HG03460 (cell line): Measurements from ENCODE around the gene SH2D3C.
"Not testable (repeated sequence)": the region's sequence is repeated elsewhere in the genome, so short reads cannot be mapped to it uniquely, and the experiment has no call there.

Source experiments
- ATAC-seq: cut with Tn5 transposase; IDR thresholded peaks from one replicate; pipeline ENCODE4 v1.9.1; 2021; ENCODE audit not compliant: unreplicated experiment

Gene SH2D3C

DNA sequence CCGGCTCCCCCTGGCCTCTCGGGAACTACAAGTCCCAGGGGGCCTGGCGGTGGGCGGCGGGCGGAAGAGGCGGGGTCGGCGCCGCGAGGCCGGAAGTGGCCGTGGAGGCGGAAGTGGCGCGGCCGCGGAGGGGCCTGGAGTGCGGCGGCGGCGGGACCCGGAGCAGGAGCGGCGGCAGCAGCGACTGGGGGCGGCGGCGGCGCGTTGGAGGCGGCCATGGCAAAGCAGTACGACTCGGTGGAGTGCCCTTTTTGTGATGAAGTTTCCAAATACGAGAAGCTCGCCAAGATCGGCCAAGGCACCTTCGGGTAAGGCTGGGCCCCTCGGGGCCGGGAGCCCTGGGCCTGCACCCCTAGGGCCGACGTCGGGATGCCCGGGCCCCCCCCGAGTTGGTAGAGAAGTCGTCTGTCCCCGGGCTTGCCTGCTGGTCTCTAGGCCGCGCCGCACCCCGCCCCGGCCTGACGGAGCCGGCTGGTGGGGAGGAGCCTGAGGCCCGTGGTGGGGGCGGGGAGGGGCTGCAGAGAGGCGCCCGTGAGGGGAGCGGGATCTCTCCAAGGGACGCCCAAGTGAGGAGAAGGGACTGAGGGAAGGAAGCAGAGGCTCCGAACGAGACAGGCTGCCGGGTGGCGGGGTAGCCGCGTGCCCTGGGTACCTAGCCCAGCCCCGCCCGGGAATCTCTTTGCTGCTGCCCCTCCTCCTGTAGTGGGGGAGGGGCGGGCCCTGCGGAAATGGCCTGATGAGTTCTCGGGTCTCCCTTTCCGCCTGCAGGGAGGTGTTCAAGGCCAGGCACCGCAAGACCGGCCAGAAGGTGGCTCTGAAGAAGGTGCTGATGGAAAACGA is 7.7 kb upstream of the SH2D3C start, which contains the start of gene CDK9:
Gene CDK9 (plus strand): TSS at position 102 of the 840 bp plus-strand sequence. CDS start 115 bp downstream, at position 217.
- peak; percentile 68 for ATAC-seq

DNA sequence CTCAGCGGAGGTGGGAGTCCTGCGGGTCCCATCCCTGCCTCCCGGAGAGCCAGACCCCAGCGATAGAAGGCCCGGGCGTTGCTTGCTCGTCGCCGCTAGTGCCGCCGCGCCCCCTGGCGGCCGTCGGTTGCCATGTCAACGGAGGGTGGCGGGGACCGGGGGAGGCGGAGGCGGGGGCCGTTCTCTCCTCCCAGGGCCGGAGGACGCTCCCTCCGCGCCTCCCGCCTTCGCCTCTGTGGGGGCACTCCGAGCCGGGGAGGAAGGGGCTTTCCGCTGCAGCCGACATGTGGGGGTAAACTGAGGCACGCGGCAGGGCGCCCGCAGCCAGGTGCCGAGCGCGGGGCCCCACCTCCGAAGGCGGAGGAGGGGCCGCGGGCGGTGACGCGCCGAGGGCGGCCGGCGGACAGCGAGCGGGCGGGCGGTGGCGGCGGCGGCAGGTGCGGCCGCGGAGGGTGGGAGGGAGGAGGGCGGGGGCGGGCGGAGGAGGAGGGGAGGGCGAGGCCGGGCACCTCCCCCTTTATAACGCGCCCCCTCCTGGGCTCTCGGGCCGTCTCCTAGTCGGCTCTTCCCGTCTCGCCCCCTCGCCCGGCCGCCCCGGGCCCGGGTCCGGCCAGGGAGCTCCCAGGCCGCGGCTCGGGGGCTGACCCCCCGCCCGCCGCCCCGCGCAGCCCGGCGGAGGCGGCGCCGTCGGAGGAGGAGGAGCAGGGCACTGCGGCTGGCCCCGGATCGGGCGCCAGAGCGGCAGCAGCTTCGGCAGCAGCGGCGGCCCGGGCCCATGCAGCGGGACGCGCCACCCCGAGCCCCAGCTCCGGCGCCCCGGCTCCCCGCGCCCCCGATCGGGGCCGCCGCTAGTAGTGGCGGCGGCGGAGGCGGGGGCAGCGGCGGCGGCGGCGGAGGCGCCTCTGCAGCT is 6.8 kb upstream of the SH2D3C start:
- peak; percentile 43 for ATAC-seq

DNA sequence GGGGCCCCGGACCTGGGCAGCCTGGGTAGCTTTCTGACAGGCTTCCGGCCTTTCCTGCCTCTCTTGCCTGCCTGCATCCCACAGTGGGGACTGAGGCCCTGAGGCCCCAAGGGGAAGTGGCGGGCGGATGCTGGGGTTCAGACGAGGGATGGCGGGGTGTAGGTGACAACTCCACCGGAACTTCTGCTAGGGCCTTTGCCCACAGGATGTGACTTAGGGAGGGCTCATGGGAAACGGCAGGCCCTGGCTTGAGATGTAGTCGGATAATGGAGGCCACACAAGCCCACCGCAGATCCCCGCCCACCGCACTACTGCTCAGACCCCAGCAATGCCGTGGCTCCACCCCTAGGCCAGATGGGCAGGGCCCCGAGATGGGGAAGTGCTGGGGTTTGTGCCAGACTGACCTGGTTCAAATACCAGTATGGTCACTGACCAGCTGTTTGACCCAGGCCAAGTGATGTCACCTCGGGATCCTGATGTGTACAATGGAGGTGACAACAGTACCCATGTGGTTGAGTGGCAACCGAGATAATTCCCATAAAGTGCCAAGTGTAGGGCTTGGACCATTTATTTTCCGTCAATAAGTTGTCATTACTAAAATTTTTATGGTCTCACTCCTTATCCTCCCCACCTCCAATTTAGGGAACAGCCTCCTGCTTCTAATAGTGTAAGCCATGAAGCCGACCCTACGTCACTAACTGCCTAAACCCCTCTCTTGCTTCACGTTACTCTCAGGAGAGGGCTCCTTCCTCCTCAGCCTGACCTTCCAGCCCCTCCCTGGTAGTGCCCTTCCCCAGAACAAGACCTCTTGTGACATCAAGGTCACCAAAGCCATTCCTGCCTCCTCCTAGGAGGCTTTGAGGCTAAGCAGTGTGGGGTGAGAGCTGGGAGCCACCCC is 4.9 kb upstream of the SH2D3C start:
- no peak for ATAC-seq

DNA sequence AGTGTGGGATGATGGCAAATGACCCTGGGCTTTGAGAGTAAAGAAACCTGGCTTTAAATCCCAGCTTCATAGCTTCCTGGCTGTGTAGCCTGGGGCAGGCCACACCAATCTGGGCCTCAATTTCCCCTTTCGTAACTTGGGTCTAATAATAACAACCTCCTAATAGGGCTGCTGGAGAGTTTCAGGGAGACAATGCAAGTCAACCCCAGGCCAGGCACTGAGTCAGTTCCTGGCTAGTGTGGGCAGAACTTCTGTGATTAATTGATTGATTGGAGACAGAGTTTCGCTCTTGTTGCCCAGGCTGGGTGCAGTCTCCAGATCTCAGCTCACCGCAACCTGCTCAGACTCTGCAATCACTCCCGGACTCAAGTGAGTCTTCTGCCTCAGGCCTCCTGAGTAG is 3.3 kb upstream of the SH2D3C start:
- ATAC-seq: no peak

DNA sequence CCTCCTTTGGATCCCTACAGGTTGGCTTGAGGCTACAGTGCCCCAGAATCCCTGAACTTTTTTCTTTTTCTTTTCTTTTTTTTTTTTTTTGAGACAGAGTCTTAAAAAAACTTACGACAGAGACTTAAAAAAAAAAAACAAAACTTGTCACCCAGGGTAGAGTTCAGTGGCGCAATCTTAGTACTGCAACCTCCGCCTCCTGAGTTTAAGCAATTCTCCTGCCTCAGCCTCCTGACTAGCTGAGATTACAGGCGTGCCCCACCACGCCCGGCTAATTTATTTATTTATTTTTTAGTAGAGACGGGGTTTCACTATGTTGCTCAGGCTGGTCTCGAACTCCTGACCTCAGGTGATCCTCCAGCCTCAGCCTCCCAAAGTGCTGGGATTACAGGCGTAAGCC is 2.4 kb upstream of the SH2D3C start:
- ATAC-seq: not testable (repeated sequence)

DNA sequence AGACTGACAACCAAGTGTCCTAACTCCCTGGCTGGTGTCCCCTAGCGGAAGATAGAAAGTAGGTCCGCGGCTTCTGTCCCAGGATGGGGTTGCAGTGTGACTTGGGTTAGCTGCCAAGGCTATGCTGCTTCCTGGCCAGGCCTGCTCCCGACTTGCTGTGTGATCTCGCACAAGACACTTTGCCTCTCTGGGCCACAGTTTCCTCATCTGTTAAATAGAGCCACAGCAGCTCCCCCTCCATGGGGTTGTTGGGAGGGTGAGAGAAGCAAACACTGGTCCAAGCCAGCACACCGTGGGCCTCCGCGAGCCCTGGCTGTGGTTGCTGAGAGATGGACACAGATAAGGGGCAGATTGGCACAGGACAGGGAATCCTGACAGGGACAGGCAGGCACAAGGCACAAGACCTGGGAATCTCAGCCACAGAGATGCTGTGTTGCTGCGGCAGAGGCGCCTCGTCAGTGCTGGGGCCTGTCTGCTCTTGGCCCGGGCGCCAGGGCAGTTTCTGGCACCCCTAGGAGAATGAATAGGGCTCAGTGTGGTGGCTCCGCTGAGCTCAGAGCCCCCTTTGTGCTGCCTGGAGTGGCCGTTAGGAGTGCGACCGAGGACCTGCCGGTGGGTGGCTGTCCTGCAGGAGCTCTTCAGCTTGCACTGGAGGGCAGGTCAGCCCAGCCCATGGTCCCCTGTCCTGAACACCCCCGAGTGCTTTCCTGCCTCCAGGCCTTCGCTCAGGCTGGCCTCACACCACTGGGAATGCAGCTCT is 1.8 kb upstream of the SH2D3C start:
- no peak for ATAC-seq

DNA sequence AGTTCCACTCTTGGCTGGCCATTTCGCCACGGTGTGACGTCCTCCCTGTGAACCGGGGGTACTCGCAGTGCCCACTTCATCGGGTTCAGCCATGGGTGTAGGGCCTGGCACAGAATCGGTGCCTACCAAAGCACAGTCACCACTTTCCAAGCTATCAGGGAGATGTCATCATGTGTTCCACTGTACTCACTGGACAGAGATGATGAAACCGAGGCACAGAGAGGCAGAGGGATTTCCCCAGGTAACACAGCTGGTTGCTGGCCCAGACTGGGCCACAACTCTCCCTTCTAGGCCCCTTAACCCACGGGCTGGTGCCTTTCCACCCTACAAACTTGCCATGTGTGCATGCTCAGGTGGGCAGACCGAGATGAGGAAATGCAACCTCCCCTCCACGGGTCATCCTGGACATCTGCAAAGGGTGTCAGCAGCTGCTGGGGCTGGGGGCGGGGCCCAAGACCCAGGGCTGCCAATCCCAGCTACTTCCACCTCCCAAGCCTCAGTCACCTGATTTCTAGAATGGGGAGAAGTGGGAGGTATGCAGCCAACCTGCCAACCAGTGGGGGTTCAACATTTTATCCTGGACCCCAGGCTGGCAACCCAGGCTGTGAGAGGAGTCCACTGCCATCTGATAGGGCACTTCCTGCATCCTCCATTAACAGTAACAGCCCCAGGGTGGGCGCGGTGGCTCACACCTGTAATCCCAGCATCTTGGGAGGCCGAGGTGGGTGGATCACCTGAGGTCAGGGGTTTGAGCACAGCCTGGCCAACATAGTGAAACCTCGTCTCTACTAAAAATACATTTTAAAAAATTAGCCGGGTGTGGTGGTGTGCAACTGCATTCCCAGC is 893 bp upstream of the SH2D3C start:
- ATAC-seq: peak; percentile 43

DNA sequence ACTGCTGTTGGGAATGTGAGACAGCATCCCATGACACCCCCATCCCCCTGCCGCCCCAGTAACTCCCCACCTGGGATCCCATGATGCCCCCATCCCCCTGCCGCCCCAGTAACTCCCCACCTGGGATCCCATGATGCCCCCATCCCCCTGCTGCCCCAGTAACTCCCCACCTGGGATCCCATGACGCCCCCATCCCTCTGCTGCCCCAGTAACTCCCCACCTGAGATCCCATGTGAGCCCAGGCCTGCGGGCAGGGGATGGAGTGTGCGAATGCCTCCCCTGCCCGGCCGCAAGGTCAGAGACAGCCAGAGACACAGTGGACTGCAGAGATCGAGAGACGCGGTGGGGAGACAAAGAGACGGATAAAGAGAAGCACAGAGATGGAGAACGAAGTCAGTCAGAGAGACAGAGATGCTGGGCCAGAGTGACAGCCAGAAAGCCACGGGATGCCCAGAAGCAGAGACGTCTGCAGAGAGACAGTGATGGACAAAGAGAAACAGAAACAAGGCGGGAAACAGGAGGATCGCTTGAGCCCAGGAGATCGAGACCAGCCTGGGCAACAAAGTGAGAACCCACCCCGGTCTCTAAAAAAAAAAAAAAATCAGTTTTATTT is 992 bp downstream of the SH2D3C start:
- ATAC-seq: no peak

DNA sequence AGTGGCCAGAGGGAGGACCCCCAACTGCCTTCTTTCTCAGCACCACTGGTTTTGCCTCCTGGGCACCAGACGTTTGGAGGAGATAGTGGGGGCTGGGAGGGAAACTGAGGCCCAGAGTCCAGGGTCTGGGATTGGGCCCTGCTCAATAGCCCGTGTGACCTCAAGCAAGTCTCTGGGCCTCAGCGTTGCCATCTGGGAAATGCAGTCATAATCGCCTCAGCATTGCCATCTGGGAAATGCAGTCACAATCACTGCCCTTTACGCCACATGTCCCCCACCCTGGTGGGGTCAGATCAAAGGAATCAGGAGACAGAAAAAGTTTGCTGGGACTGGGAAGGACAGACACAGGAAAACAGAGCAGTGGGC is 1.6 kb downstream of the SH2D3C start:
- ATAC-seq: no peak

DNA sequence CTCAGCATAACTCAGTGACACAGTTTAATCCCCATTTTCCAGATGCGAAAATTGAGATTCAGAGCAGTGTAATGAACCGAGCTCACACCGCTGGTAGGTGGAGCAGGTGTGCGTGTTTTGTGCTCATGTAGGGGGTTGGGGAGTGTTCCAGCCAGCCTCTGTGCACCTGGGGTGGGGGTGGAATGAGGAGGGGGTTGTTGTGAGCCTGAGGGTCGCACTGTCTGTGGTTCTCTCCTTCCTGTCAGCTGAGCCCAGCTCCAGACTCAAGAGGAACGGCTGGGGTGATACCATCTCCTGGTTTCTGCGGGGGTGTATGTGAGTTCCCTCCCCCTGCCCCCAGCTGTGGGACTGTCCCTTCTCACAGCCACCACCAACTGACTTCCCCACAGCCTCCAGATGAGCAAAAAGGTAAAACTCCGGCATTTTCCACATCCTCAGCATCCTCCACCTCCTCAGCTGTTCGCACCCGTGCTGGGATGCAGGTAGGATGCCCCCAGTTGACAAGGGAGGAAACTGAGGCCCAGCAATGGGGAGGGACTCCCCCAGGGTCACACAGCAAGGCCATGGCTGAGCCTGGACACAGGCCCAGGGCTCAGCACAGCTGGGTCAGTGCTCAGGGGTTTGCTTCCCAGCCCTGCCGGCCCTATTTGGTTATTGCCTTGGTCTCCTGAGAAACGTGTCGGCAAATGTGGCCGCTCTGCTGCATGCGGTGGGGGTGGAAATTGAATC is 2.1 kb downstream of the SH2D3C start:
- no peak for ATAC-seq

DNA sequence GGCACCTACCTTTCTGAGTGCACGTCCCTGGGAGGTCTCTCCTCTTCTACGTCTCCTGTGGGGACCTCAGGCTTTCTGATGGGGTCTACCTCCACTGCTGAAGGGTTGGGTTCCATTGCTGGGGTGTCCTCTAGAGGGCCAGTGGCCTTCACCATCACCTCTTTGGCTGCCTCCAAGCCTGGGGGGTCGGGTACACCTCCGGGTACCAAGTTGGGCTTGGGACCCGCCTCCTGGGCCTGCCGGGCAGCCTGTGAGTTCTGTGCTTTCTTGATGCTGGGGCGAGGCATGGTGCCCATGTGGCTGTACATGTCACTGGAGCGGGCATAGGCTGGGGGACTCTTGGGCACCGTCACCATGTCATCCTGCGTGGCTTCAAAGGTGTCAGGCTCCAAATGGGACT is 4.5 kb downstream of the SH2D3C start:
- ATAC-seq: no peak

DNA sequence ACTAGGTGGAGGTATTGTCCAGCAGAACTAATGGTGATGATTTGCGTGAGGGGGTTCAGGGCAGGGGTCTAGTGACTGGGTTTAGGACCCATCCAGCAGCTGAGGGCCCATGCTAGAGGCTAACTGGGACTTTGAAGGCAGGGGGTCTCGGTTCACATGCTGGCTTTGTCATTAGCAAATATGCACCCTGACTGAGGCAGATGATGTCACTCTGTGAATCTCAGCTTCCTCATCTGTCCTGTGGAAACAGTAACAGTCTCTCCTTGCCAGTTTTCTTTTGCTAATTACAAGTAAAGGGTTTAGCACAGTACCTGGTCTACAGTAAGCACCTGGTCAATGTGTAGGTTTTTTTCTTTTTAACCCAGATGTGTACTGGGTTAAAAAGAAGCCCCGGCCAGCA is 5.2 kb downstream of the SH2D3C start:
- ATAC-seq: no peak

DNA sequence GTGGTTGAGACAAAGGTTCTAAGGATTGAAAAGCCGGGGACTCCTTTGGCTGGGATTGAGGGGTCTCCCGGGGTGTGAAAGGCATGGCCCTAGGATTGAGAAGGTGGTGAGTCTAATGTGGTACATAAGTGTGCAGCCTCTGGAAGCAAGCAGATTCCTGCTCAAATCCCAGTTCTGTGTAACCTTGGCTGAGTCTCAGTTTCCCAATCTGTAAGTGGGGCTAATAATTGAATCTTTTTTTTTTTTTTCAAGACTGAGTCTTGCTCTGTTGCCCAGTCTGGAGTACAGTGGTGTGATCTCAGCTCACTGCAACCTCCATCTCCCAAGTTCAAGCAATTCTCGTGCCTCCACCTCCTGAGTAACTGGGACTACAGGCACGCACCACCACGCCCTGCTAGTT is 5.9 kb downstream of the SH2D3C start:
- ATAC-seq: no peak

DNA sequence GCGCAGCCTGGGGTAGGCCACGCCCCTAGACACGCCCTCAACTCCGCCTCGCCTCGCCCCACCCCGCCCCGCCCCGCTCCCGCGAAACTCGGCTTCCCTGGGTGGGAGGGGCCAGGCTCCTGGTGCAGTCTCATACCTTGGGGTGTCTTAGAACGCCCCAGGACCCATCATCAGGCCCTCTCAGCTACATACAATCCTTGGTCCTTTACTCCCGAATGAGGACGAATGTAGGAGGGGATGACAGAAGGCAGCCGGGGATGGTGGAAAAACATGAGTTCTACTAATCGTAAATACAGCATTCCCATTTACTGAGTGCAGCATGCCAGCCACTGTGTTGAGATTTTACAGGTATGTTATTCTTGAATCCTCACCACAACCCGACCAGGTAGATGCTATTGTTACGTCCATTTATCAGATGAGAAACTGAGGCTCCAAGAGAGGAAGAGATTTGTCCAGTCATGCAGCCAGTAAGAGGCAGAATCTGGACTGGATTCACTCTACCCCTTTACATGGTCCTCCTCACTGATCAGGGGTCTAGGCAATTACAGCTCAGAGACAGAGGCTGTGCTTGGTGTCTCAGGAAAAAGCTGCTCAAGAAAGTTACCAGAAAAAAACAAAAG is 6.8 kb downstream of the SH2D3C start:
- no peak for ATAC-seq

DNA sequence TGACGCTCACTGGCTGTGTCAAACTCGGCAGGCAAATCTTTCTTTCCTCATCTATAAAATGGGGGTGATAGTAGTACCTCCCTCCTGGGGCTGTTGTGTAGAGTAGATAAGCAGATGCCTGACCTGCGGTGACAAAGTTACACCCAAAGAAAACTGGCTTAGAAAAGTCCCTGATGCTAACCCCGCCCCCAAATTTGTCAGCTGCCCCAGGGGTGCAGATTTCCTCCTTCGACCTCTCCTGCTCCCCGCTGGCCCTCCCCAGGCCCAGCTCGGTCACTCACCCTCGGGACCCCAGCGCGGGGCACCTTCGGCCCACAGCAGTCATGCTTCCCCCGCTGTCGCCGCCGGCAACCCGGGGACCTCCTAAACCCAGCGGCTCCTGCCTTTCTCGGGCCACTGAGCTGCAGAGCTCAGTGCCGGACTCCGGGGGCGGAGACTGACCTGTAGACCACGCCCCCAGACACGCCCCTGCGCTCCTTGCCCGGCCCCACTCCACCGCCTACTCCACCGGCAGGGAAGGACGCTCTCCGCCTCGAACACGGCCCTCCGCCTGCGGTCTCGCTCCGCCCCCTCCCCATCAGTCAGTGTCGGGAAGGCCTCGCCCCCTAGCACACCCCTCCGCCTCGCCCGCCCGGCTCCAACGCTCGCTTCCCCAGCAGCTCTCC is 7.4 kb downstream of the SH2D3C start:
- peak; percentile 85 for ATAC-seq

DNA sequence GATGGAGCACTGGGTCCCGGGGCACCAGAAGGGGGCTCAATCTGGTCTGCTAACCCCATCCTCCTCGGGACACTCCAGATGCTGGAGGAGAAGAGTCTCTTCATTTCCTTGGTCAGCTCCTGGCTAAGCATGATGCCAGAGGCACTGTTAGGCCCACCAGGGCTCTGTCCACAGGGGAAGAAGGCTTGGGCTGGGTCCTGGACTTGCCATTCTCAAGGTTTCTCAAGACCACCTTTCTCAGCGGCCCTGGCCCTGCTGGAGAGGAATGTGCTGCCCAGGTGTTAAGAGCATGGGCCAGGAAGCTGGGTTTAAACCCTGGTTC is 7.9 kb downstream of the SH2D3C start:
- ATAC-seq: no peak

DNA sequence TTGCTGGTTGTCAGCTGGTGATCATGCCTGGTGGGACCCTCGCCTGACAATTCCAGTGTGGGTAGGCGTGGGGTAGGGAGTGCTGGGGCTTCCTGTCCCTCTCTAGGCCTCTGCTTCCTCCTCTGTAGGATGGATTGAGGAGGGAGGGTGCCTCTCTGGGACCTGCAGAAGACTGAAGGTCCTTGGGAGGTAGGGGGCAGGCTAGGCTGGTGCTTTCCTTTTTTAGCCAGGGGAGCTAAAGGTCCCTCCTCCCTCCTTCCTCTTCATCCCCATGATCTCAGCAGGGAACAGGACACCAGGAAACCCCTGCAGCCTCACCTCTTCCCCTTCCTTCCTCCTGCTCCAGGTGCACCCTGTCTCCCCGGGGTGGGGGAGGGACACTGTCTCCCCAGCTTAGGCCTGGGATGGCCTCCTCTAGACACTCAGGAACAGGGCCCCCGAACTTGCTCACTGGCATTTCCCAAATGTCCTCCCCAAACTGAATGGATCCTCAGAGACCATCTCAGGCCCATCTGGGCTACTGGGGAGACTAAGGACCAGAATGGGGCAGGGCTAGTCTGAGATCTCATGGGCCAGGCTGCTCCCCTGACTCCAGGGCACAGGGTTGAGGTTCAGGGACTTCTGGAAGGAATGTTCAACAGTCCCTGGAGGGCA is 8.4 kb downstream of the SH2D3C start:
- ATAC-seq: no peak
